HG03095 (cell line): ENCODE data around the gene FPGT.
A peak's percentile ranks its signal among the peaks of the same experiment; 100 is the strongest.
"Not testable (repeated sequence)": the region's sequence is repeated elsewhere in the genome, so short reads cannot be mapped to it uniquely, and the experiment has no call there.

Experiments
- ATAC-seq: cut with Tn5 transposase; IDR thresholded peaks from one replicate; pipeline ENCODE4 v1.9.1; 2021; ENCODE audit warnings: moderate library complexity; ENCODE audit not compliant: unreplicated experiment

FPGT gene

DNA sequence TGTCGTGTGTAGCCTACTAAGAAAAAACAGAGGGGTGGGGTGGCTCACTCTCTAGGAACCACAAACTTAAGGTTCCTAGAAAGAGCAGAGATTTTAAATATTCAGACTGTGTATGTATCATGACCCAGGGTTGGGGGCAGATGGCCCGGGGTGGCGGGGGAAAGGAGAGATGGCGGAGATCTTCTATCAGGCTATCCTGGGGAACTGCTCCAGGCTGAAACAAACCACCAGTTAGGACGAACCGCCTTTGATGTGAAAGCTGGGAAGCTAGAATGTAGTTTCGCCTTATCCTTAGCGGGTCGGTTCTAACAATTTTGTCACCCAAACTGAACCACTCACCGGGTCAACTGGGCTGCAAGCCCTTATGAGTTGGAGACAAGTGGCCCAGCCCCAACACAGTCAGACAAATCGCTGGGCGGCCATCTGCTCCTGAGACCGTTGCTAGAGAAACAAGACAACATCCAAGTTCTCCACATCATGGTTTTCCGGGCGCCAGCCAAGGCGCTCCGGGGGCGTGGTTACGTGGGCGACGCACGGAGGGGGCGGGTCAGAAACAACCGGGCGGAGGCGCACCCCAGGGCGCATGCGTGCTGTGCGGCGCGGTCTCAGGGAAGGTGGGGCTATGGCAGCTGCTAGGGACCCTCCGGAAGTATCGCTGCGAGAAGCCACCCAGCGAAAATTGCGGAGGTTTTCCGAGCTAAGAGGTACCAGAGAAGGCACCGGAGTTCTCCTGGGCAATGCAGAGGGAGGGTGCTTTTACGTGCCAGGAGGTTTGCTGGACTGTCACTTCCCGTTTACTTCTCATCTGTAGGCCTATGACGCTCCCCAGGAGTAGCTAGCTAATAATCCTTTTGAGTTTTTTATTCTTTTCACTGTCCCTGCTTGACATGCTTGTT lies at the start of gene FPGT, which contains the start of gene LRRIQ3:
FPGT (plus strand) TSS at position 586 of the 896 bp plus-strand sequence; CDS start at position 623, 37 bp downstream.
LRRIQ3 (minus strand) TSS at position 520 of the 896 bp plus-strand sequence. CDS start 14,492 bp downstream, outside the sequence.
- ATAC-seq = peak; percentile 92

DNA sequence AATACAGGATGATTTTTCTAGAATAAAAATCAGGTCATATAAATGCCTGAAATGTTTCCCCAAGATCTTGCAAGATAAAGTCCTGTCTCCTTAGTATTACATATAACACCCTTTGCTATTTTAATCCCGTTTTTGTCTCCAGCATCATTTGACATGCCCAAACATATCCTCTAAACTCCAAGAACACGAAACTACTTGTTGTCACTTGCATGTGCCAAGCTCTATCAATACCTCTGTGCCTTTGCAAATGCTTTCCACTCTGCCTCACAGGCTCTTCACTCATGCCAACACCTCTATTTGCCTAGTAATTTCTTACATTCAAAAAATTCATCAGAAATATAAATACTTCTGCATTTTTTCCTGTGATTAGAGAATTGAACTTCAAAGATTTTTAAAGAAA lies 38.0 kb upstream of the FPGT start:
- no peak for ATAC-seq

DNA sequence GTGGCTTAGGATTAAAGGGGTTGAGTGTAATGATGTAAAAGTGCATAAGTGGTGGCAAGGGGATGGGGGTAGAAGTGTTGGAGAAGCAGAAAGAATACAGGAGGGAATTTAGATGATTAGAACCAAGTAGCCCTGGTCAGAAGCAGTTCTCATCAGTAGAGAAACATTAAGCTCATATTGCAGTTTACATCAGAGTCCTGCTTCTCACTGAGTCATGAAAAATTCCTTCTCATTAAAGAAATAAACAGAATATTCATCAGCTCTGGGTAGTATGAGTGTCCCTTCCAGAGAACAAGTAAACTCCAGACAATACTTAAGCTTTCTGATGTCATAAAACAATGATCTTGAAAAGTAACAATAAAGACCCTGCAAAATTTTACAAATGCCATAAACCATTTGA lies 36.5 kb upstream of the FPGT start:
- ATAC-seq = no peak

- ATAC-seq = no peak
Observed at GRCh38 chr1:74162333-74162732, 35.7 kb upstream of the FPGT start.

- ATAC-seq = not testable (repeated sequence)
Observed at GRCh38 chr1:74174423-74174822, 23.6 kb upstream of the FPGT start.

GRCh38 chr1:74180490-74180889 lies 17.6 kb upstream of the FPGT start:
- no peak for ATAC-seq

DNA sequence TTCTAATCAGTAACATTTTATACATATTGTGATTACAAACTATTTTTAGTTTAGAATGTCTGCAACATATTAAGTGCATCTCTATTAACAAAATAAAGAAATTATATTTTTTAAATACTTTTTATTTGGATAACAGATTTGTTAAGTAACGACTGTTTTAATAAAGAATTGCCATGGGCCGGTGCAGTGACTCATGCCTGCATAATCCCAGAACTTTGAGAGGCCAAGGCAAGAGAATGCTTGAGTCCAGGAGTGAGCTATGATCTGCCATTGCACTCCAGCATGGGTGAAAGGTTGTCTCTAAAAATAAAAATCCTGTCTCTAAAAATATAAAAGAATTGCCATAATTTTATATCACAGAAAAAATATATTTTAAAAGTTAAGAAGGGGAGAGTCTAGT lies 4.1 kb upstream of the FPGT start:
- no peak for ATAC-seq

DNA sequence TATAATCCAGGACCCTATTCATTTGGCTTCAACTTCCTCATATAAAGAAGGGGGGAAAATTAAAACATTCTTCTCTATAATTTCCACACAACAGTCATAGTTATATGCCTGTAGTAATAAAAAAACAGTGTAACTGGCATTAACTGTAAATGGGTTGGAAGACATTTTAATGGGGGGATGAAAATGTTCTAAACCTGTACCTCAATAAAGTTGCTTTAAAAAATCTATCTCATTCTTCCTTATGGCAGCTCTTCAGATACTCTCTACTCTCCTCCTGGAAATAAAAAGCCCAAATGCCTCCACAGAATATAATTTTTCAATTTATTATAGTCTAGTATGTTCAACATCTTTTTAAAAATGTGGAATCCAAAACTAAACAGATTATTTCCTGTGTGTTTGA lies 2.7 kb upstream of the FPGT start:
- no peak for ATAC-seq

GRCh38 chr1:74197255-74197654 lies 787 bp upstream of the FPGT start:
- peak; percentile 19 for ATAC-seq

DNA sequence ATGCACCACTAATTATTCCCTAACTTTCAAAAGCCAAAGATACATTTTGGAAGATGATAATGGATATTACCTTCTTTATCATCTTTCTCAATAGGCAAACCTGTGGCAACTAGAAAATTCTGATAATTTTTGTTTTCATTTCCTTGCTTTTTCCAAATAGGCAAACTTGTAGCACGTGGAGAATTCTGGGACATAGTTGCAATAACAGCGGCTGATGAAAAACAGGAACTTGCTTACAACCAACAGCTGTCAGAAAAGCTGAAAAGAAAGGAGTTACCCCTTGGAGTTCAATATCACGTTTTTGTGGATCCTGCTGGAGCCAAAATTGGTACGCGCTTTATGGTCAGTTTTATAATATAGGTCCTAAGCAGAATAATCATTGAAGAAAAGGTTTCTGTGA lies 1.5 kb downstream of the FPGT start:
- no peak for ATAC-seq

GRCh38 chr1:74205266-74205665 lies 7.2 kb downstream of the FPGT start:
- no peak for ATAC-seq

GRCh38 chr1:74215229-74215628 lies 17.2 kb downstream of the FPGT start:
- ATAC-seq = no peak

GRCh38 chr1:74222701-74223100 lies 24.7 kb downstream of the FPGT start:
- no peak for ATAC-seq

- no peak for ATAC-seq
Observed at GRCh38 chr1:74223453-74223852, 25.4 kb downstream of the FPGT start.

- ATAC-seq = no peak
Observed at GRCh38 chr1:74235153-74235552, 37.1 kb downstream of the FPGT start, which contains the start of gene TNNI3K. TSS of gene TNNI3K (plus strand) at chr1:74235387. CDS start at chr1:74235452, 65 bp downstream.

GRCh38 chr1:74236440-74236839 lies 38.4 kb downstream of the FPGT start:
- ATAC-seq = no peak

GRCh38 chr1:74237035-74237434 lies 39.0 kb downstream of the FPGT start:
- ATAC-seq = no peak

- ATAC-seq = no peak
Observed at GRCh38 chr1:74237787-74238186, 39.7 kb downstream of the FPGT start.

DNA sequence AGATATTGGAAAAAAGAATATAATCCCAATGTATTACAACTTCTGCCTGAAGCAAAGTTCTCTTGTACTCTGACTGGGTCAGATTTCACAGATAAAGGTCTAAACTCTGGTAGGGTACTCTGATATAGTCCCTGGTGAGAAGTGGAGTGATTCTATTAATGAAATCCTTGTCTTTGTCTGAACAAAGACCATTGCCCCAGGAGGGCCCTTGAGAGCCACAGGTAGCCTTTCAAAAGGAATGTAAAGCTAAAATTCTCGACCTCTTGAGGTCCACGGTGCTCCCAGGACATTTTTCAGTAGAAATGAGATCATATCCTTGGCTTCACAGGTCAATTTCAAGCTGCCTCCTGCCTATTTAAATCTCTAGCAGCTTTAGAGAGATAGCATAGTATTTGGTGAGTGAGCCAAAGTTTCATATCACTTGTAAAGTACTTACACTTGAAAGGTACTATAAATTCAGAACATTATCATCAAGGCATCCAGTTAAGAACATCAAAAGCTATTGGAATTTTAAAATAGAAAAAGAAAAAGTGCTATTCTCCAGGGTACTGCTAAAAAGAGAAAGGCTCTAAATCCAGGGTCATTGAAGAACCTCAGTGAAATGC lies 47.2 kb downstream of the FPGT start:
- no peak for ATAC-seq

- no peak for ATAC-seq
Observed at GRCh38 chr1:74246315-74246714, 48.3 kb downstream of the FPGT start.

- ATAC-seq = no peak
Observed at GRCh38 chr1:74247881-74248528, 50.0 kb downstream of the FPGT start.
